Astrocyte (in vitro differentiated cells and primary cell): ENCODE results near the gene CIAO3.

ENCODE experiments used
- EZH2 ChIP-seq: IDR thresholded peaks from 2 replicates; pipeline ENCODE4 v1.6.1; 2012; ENCODE audit warnings: mild to moderate bottlenecking, low read length, inconsistent platforms; ENCODE audit not compliant: insufficient read depth
- TF ChIP-seq, protein P1 (sequence below): IDR thresholded peaks from 2 replicates; pipeline ENCODE4 v1.5.1; 2011; ENCODE audit warnings: low read depth, mild to moderate bottlenecking, inconsistent platforms, low read length, moderate library complexity; ENCODE audit not compliant: insufficient read depth

DNA sequence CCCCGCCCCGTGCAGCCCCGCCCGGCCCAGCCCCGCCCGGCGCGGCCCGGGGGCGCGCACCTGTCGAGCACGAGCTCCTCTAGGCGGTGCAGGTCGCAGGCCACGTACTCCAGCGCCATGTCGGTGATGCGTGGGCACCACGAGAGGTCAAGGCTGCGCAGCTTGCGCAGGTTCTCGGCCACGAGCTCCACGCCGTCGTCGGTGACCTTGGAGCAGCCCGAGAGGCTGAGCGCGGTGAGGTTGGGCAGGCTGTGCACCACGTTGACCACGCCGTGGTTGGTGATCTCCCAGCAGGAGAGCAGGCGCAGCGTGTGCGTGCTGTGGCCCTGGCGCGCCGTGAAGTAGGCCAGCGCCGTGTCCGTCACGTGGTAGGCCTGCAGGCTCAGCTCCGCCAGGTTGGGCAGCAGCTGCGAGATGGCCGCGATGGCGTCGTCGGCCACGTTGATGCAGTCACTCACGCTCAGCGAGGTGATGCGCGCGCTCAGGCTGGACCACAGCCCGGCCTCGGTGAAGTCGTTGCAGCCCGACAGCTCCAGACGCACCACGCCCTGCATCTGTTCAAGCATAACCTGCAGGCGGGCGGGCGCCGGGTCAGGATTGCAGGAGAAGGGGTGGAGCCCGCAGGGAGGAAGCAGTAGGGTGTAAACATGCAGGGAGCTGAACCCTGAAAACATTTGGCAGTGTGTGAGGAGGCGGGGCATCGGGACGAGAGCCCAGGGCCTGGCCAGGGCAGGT, 45.3 kb downstream of the CIAO3 start:
- TF ChIP-seq, protein P1, sequence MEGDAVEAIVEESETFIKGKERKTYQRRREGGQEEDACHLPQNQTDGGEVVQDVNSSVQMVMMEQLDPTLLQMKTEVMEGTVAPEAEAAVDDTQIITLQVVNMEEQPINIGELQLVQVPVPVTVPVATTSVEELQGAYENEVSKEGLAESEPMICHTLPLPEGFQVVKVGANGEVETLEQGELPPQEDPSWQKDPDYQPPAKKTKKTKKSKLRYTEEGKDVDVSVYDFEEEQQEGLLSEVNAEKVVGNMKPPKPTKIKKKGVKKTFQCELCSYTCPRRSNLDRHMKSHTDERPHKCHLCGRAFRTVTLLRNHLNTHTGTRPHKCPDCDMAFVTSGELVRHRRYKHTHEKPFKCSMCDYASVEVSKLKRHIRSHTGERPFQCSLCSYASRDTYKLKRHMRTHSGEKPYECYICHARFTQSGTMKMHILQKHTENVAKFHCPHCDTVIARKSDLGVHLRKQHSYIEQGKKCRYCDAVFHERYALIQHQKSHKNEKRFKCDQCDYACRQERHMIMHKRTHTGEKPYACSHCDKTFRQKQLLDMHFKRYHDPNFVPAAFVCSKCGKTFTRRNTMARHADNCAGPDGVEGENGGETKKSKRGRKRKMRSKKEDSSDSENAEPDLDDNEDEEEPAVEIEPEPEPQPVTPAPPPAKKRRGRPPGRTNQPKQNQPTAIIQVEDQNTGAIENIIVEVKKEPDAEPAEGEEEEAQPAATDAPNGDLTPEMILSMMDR = no peak
- TF ChIP-seq EZH2 = peak; percentile 82
